GM12878 (cell line): ENCODE results near the gene ANAPC2.

ENCODE experiments used
- ATF3 ChIP-seq: IDR thresholded peaks from 2 replicates; pipeline ENCODE4 v1.6.1; 2011; ENCODE audit warnings: low read depth, mild to moderate bottlenecking, low read length, moderate library complexity, borderline replicate concordance; ENCODE audit errors: extremely low read depth
- BHLHE40 ChIP-seq, 2 experiments: fragments of 450-650 bp in 1 of 2; IDR thresholded peaks; 2 replicates each; pipeline ENCODE4 v1.6.1; 2011 to 2017; ENCODE audit warnings: low read depth in 2 of 2, borderline replicate concordance in 1 of 2, improper control_type of control experiment in 1 of 2, low read length in 1 of 2, mild to moderate bottlenecking in 1 of 2
- CTCF ChIP-seq, 3 experiments: IDR thresholded peaks in 2 of 3; conservative IDR thresholded peaks in 1 of 3; 2 replicates each; pipeline ENCODE4 v1.5.1; 2011; ENCODE audit warnings: low read depth in 3 of 3, low read length in 3 of 3, mild to moderate bottlenecking in 3 of 3, control low read depth in 2 of 3, moderate library complexity in 2 of 3, inconsistent platforms in 1 of 3, mixed read lengths in 1 of 3; ENCODE audit not compliant: control insufficient read depth in 2 of 3, insufficient read depth in 1 of 3; ENCODE audit errors: extremely low read depth in 1 of 3
- HDAC2 ChIP-seq: fragments of 200-600 bp; sonication (generic); IDR thresholded peaks from 2 replicates; pipeline ENCODE4 v1.6.1; 2017
- HDAC6 ChIP-seq: fragments of 200-600 bp; sonication (generic); IDR thresholded peaks from one replicate; pipeline ENCODE4 v1.8.0; 2017; ENCODE audit warnings: antibody characterized with exemption; ENCODE audit not compliant: unreplicated experiment
- NR2C2 ChIP-seq: IDR thresholded peaks from 2 replicates; pipeline ENCODE4 v1.6.1; 2011; ENCODE audit warnings: borderline replicate concordance, low read depth; ENCODE audit not compliant: control insufficient read depth, insufficient read length
- POLR2AphosphoS5 ChIP-seq: IDR thresholded peaks from 2 replicates; pipeline ENCODE4 v1.6.1; 2011; ENCODE audit warnings: mild to moderate bottlenecking, low read length, inconsistent platforms
- ZNF384 ChIP-seq: IDR thresholded peaks from 2 replicates; pipeline ENCODE4 v1.6.1; 2012; ENCODE audit warnings: low read depth, mild to moderate bottlenecking, low read length, improper control_type of control experiment, borderline replicate concordance

GRCh38 chr9:137136881-137137607, 51.3 kb downstream of the ANAPC2 start:
- no peak for TF ChIP-seq NR2C2
- TF ChIP-seq CTCF (IDR thresholded peaks at IDR 0.05 in 2 of 3, conservative IDR thresholded peaks at IDR 0.05 in 1 of 3; ENCODE audit: control insufficient read depth in 2 of 3, extremely low read depth in 1 of 3, insufficient read depth in 1 of 3, low read depth in 3 of 3, low read length in 3 of 3), result no peak
- TF ChIP-seq ZNF384, result no peak
- TF ChIP-seq HDAC6, result no peak
- no peak for TF ChIP-seq POLR2AphosphoS5
- no peak for TF ChIP-seq ATF3
- no peak for TF ChIP-seq BHLHE40 (IDR thresholded peaks at IDR 0.05; ENCODE audit: borderline replicate concordance in 1 of 2, low read depth in 2 of 2, low read length in 1 of 2)
- no peak for TF ChIP-seq HDAC2
